ENCODE results near the gene FLVCR2.
"Not testable (repeated sequence)": the region's sequence is repeated elsewhere in the genome, so short reads cannot be mapped to it uniquely, and the experiment has no call there.

The FLVCR2 gene

DNA sequence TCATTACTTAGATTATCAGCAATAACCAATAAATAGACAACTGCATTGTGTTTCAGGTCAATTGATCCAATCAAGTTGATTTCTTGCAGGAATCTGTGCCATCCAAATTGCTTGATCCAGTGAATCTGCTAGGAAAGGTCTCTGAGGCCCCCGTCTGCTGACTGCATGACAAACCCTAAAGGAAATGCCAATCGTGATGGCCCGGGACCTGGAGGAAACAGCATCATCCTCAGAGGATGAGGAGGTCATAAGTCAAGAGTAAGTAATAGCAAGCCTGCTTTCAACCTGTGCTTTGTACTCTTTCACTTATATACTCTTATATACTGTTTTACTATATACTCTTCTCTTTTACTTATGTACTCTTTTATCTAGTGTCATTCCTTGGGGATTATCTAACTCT is 84.5 kb downstream of the FLVCR2 start:
- no peak for DNase-seq (ENCODE audit: low read depth)

DNA sequence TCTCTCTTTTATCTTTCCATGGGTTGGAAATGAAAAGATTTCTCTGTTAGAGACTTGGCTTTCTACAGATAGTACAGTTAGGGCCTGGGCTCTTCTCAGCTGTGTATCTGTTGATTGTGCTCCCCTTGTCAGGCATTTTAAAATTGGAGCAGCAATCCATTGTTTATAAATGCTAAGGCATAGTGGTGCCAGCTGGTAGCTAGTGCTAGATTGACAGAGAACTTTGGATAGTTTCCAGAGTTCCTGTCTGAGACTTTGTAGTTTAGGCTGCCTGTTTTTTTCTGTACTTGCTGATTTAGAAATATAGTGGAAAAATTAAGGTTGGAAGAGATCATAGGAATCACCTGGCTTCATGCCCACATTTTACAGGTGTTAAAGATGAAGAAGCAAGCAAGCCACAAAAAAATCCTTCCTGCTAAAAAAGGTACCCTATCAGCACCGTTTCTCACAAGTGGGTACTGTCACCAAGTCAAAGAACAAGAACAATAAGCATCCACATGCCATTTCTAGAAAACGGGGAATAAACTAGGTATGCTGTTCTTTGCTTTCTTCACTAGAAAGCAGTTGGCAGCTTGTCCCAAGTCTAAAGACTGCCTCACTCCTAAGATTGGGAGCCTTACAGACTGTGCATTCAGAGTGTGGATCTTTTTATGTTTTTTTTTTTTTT is 88.8 kb downstream of the FLVCR2 start:
- no peak for DNase-seq (ENCODE audit: low read depth)

DNA sequence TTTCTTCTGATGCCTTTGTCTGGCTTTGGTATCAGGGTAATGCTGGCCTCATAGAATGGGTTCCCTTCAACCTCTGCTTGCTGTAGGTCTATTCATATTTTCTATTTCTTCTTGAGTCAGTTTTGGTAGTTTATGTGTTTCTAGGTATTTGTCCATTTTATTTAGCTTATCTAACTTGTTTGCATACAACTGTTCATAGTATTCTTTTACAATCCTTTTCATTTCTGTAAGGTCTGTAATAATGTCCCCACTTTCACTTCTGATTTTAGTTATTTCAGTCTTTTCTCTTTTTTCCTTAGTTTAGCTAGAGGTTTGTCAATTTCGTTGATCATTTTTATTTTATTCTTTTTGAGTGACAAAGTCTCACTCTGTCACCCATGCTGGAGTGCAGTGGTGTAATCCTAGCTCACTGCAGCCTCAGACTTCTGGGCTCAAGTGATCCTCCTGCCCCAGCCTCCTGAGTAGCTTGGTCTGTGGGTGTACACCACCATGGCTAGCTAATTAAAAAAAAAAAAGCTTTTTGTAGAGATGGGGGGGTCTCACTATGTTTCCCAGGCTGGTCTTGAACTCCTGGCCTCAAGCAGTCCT is 94.3 kb downstream of the FLVCR2 start:
- no peak for DNase-seq (ENCODE audit: low read depth)

DNA sequence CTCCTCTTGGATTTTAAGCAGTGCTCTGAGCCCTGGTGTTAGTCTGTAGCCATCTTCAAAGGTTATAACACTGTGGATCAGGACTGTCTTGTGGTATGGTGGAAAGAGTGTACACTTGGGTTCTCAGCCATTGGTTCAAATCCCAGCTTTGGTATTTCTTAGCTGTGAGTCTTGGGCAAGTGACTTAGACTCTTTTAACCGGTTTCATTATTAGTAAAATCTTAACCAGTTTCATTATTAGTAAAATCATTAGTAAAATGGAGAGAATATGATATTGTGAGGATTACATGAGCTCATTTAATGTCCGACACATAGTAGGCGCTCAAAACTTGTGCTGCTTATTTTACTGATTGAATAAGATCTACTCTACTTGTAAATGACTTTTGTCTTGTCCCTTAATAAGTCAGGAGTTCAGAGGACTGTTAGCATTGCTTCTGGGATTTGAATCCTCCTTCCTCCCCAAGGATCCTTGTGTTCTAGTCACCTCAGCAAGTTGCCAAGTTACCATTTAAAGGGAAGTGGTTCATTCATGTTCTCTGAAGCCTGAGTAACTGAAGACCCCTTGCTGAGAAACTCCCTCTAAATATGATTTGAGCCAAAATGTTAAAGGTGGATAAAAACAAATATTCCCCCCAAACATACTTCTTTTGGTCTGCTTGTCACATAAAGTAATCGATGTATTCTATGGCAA is 95.1 kb downstream of the FLVCR2 start:
- no peak for DNase-seq (ENCODE audit: low read depth)

DNA sequence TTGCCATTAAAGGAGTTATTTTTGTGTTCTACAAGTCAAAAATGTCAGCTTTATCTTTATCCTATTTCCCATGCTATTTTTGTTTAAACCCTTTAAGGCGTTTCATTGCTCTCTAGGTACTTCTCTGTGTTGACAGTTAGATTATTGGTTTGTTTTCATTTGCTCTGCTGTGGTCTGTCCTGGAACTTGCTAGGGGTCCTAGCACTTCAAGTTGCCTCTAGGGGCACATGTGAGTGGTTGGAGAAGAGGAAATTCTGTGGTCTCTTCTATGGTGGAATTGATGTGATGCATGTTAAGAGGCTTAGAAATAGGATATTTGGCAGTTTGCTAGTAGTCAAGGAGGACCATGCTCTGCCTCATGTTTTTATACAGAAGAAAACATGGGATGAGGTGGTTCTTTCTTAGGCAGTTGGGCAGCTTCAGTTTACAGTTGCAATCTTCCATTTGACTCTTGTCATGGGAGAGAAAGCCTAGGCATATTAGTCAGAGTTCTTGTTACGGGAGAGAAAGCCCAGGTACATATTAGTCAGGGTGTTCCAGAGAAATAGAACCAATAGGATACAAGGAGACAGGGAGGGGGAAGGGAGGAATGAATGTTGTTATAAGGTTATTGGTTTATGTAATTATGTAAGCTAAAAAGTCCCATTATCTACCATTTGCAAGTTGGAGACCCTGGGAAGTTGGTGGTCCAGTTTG is 97.0 kb downstream of the FLVCR2 start:
- DNase-seq (ENCODE audit: low read depth) = peak; percentile 21

DNA sequence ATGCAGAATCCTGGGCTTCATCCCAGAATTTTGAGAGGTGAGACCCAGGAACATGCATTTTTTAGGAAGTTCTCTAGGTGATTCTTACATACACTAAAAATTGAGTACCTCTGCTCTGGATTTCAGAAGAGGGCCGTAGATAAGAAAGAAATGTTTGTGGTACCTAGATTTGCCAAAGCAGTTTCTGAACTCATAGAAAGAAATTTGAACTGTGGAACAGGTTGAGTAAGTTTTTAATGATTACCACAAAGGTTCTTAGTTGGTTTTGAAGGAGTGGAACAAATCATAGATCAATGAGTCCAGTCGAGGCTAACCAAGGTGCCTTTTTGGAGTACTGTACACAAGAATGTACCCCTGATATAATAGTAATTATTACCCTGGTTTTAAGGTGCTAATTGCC is 107.5 kb downstream of the FLVCR2 start:
- no peak for DNase-seq (ENCODE audit: low read depth)

DNA sequence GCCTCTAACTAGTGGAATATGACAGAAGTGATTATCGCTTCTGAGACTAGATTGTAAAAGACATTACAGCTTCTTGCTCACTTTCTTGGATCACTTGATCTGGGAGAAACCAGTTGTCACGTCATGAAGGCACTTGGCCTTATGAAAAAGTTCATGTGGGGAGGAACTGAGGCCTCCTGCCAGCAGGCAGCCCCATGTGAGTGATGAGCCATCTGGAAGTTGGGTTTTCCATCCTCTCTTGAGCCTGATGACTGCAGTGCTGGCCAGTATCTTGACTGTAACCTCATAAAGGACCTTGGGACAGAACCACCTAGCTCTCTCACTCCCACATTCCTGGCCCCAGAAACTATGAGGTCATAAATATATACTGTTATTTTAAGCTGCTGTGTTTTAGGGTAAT is 110.6 kb downstream of the FLVCR2 start:
- peak; percentile 82 for DNase-seq (ENCODE audit: low read depth)

DNA sequence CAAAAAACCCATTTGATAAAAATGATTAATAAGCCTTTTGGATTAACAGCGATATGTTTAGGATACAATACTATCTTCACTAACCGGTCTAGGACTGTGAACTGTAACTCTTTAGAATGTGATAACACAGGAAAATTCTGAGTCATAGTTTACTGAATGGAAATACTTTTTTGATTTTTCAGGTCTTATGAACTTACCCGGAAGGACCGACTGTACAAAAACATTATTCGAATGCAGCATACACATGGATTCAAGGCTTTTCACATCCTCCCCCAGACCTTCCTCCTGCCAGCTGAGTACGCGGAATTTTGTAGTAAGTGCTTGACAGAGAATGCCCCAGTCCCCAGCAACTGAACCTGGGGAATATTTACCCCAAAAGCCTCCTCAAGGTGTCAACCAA is 111.6 kb downstream of the FLVCR2 start:
- peak; percentile 78 for DNase-seq (ENCODE audit: low read depth)

DNA sequence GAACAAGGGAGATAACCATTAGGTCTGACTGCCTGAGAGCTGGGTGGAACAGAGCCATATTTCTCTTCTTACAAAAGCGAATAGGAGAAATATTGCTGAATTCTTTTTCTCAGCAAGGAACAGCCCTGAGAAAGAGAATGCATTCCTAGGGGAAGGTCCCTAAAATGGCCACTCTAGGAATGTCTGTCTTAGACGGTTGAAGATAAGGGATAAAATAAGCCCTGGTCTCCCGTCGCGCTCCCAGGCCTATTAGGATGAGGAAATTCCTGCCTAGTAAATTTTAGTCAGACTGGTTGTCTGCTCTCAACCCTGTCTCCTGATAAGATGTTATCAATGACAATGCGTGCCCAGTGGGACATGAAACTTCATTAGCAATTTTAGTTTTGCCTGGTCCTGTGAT is 116.6 kb downstream of the FLVCR2 start:
- not testable (repeated sequence) for DNase-seq (ENCODE audit: low read depth)

DNA sequence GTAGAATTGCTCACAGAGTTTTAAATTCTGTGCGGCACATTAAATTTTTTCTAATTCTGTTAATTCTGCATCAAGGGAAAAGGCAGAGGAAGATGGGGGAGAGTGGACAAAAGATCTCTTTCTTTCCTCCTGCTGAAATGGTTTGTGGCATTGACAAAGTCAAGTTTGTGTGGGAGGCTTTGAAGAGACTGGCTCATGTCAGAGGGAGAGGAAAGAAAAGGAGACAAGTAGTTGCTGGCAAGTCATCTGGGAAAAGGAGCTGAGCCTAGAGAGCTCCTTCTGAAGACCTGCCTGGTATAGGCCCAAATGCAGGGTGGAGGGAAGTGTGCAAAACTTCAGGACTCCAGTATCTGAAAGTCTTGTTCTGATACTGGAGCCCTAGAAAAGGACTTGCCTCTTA is 119.0 kb downstream of the FLVCR2 start:
- no peak for DNase-seq (ENCODE audit: low read depth)

All from iris pigment epithelial cell (primary cell).